GM12892 (cell line): ENCODE data around the gene SH2B2. TPM values are rescaled to one million over a fixed set of nuclear protein-coding genes. Genes with fewer than 3 reads are reported as not detected.

Experiments used
- DNase-seq: peaks from one replicate; pipeline ENCODE4 v3.0.0; 2011; ENCODE audit not compliant: insufficient read length
- FAIRE-seq: peaks from 2 replicates; lab custom pipeline; 2011; peaks lifted over from hg19 to GRCh38; lab: Jason Lieb, UNC
- POLR2A ChIP-seq: IDR thresholded peaks from 2 replicates; pipeline ENCODE4 v1.6.1; 2011; ENCODE audit warnings: low read depth, low read length, control low read depth
- POLR2AphosphoS5 ChIP-seq: IDR thresholded peaks from 2 replicates; pipeline ENCODE4 v1.6.1; 2011; ENCODE audit warnings: low read depth, low read length, control low read depth
- TAF1 ChIP-seq: IDR thresholded peaks from 2 replicates; pipeline ENCODE4 v1.6.1; 2011; ENCODE audit warnings: low read depth, mild to moderate bottlenecking, control low read depth, low read length, borderline replicate concordance
- polyA plus RNA-seq: library from polyadenylated mRNA; unstranded; fragments of >200 nt; gene quantifications from one replicate; pipeline ENCODE4 v1.2.1, GENCODE V29; 2012; ENCODE audit warnings: missing spikeins, inconsistent platforms; ENCODE audit not compliant: missing spikeins

Gene SH2B2
- 8.3 TPM for polyA plus RNA-seq

- peak; percentile 77 for FAIRE-seq
- DNase-seq: no peak
Observed at GRCh38 chr7:102286237-102287110, at the start of gene SH2B2. Gene SH2B2 (plus strand): TSS chr7:102286868. CDS start chr7:102300551, 13,683 bp downstream.

GRCh38 chr7:102239206-102239820 is 47.4 kb upstream of the SH2B2 start:
- TF ChIP-seq POLR2A: no peak
- TF ChIP-seq TAF1: no peak
- no peak for TF ChIP-seq POLR2AphosphoS5
- DNase-seq (no peak), FAIRE-seq (no peak)

More at GRCh38 chr7:102286237-102287110, at the start of gene SH2B2:
- no peak for TF ChIP-seq TAF1
- TF ChIP-seq POLR2A: peak; percentile 53; the same call in 1 of the 2 replicates

- no peak for TF ChIP-seq POLR2AphosphoS5
- TF ChIP-seq POLR2A: no peak
- no peak for TF ChIP-seq TAF1
- FAIRE-seq (no peak), DNase-seq (no peak)
Observed at GRCh38 chr7:102241431-102241830, 45.2 kb upstream of the SH2B2 start.

GRCh38 chr7:102244601-102245000 is 42.1 kb upstream of the SH2B2 start:
- DNase-seq (no peak), FAIRE-seq (no peak)
- TF ChIP-seq POLR2A: no peak
- no peak for TF ChIP-seq TAF1
- TF ChIP-seq POLR2AphosphoS5: no peak

- DNase-seq: no peak
- TF ChIP-seq POLR2A (no peak), TAF1 (no peak), POLR2AphosphoS5 (no peak)
- FAIRE-seq: no peak
Observed at GRCh38 chr7:102248081-102248455, 38.6 kb upstream of the SH2B2 start.

GRCh38 chr7:102248456-102249395 is 37.9 kb upstream of the SH2B2 start:
- no peak for TF ChIP-seq POLR2A
- no peak for TF ChIP-seq POLR2AphosphoS5
- no peak for TF ChIP-seq TAF1
- FAIRE-seq (no peak), DNase-seq (no peak)

- TF ChIP-seq POLR2AphosphoS5 (no peak), TAF1 (no peak), POLR2A (no peak)
- no peak for FAIRE-seq
- DNase-seq: no peak
Observed at GRCh38 chr7:102251531-102252365, 34.9 kb upstream of the SH2B2 start.

- TF ChIP-seq TAF1 (no peak), POLR2A (no peak), POLR2AphosphoS5 (no peak)
- DNase-seq: no peak
- no peak for FAIRE-seq
Observed at GRCh38 chr7:102252366-102252982, 34.2 kb upstream of the SH2B2 start.

- no peak for TF ChIP-seq TAF1
- no peak for TF ChIP-seq POLR2AphosphoS5
- no peak for TF ChIP-seq POLR2A
- FAIRE-seq (no peak), DNase-seq (no peak)
Observed at GRCh38 chr7:102253066-102253972, 33.3 kb upstream of the SH2B2 start.
